Astrocyte of the cerebellum (primary cell): ENCODE measurements around the gene KLK15.

Experiments
- DNase-seq: peaks from one replicate; pipeline ENCODE4 v3.0.0-alpha.2; 2011; ENCODE audit warnings: low read depth
- H3K4me3 ChIP-seq: 2 replicates; pipeline ENCODE4 v1.5.1; 2011; ENCODE audit warnings: mild to moderate bottlenecking, low read depth, low read length, moderate library complexity
- in situ Hi-C: cut with HindIII; loops from 2 replicates; pipeline ENCODE4 v1.10.0; 2017; ENCODE audit warnings: low sequenced_read_pairs
- TF ChIP-seq, protein P1 (sequence below): IDR thresholded peaks from 2 replicates; pipeline ENCODE4 v1.5.1; 2012; ENCODE audit warnings: low read length, low read depth, moderate library complexity, mild to moderate bottlenecking; ENCODE audit errors: missing control alignments

Gene KLK15

DNA sequence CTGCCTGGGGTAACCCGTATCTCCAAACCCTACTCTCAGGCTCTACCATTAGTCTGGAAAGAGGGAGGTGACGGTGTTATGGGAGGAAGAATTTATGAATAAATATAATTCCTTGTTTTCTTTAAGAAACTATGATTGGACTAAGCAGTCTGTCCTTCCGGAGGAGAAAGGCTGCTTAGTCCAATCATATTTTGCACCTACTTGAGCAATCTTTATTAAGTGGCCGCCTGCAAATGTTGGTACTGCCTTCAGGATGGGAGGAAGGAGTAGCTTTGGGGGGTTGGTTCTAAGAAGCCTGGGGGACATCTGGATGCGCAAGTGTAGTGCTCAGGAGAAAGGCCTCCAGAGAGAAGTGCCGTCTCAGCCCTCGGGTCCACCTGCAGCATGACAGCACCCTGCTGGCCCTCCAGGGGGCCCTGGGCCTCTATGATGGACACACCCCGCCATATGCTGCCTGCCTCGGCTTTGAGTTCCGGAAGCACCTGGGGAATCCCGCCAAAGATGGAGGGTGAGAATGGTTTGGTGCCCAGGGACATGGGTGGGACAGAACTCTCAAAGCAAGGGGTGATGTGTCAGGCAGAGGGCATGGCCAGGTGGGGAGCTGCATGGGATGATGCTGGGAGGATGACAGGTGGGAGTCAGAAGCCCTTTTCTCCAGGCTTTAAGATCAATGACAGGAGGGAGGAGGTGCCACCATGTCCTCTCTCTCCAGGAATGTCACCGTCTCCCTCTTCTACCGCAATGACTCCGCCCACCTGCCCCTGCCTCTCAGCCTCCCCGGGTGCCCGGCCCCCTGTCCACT lies 39.1 kb downstream of the KLK15 start:
- TF ChIP-seq, protein P1, sequence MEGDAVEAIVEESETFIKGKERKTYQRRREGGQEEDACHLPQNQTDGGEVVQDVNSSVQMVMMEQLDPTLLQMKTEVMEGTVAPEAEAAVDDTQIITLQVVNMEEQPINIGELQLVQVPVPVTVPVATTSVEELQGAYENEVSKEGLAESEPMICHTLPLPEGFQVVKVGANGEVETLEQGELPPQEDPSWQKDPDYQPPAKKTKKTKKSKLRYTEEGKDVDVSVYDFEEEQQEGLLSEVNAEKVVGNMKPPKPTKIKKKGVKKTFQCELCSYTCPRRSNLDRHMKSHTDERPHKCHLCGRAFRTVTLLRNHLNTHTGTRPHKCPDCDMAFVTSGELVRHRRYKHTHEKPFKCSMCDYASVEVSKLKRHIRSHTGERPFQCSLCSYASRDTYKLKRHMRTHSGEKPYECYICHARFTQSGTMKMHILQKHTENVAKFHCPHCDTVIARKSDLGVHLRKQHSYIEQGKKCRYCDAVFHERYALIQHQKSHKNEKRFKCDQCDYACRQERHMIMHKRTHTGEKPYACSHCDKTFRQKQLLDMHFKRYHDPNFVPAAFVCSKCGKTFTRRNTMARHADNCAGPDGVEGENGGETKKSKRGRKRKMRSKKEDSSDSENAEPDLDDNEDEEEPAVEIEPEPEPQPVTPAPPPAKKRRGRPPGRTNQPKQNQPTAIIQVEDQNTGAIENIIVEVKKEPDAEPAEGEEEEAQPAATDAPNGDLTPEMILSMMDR = no peak
- no peak overlapping the region for H3K4me3 ChIP-seq
- in situ Hi-C loops = no loop called here
- DNase-seq = no peak

DNA sequence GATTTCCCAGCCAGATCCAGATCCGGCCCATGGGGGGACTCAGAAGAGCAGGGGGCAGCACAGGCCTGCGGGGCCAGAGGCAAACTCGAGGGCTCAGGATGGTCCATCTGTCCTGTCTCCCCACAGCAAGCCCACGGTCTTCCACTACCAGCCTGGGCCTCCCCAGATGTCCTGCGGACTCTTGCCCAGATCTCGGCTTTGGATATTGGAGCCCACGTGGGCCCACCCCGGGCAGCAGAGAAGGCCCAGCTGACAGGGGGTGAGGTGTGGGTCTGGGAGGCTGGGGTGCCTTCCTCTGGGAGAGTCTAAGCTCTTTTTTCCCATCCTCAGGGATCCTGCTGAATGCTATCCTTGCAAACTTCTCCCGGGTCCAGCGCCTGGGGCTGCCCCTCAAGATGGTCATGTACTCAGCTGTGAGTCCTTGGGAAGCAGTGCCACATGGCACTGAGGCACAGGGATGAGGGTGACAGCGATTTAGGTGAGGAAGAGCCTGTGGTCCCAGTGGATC lies 39.8 kb downstream of the KLK15 start:
- H3K4me3 ChIP-seq = no peak overlapping the region
- no peak for DNase-seq
- in situ Hi-C loops = no loop called here
- TF ChIP-seq, protein P1 = no peak

DNA sequence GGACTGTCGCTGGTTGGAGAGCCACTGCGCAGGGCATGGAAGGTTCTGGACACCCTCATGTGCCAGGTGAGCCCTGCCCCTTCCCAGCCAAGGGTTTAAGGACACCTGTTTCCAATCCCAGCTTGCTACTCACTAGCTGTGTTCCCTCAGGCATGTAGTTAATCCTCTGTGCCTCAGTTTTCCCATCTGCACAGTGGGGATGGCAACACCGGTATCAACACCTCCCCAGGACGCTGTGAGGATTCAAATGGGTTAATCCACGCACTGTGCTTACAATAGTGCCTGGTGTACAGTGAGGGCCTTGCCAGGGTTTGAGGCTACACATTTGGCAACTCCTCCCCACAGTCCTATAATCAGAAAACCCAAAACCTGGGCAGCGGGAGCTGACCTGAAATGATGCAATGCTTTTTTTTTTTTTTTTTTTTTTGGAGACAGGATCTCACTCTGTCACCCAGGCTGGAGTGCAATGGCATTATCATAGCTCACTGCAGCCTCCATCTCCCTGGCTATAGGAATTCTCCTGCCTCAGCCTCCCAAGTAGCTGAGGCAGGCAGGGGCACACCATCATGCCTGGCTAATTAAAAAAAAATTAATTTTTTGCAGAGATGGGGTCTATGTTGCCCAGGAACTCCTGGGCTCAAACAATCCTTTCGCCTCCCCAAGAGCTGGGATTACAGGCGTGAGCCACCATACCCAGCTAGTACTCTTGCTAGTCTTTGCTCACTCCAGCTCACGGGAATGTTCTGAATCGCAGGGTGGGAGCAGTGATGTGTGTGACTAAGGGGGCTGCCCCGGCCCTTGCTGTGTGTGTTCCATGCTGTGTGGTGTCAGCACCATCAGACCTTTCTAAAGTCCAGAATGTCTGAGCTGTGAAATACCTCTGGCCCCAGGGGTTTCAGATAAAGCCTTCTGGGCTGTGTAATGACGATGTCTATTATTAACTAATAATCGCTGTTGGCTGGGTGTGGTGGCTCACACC lies 40.8 kb downstream of the KLK15 start:
- H3K4me3 ChIP-seq = no peak overlapping the region
- no peak for DNase-seq
- in situ Hi-C loops = no loop called here
- TF ChIP-seq, protein P1 = no peak

DNA sequence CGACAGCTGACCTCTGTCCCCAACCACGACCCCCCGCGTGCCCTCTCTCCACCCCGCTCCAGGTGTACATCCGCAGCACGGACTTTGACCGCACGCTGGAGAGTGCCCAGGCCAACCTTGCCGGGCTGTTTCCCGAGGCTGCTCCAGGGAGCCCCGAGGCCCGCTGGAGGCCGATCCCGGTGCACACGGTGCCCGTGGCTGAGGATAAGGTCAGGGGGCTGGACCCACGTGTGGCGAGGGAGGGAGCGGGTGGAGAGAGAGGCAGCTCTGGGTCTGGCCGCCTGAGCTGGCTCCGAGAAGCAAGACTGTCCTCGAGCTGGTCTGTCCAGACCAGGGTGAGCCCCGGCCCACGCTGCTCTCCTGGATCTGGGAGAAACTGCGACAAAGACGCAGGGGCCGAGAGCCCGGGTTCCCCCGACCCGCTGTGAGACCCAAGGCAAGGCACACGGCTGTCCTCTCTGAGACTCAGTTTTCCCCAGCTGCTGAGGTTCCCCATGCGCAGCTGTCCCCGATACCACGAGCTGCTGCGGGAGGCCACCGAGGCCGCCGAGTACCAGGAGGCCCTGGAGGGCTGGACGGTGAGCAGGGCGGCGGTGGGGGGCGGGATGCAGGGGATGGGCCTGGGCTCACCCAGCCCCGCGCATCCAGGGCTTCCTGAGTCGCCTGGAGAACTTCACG lies 41.6 kb downstream of the KLK15 start:
- in situ Hi-C loops = no loop called here
- H3K4me3 ChIP-seq = no peak overlapping the region
- no peak for DNase-seq
- TF ChIP-seq, protein P1 = no peak

DNA sequence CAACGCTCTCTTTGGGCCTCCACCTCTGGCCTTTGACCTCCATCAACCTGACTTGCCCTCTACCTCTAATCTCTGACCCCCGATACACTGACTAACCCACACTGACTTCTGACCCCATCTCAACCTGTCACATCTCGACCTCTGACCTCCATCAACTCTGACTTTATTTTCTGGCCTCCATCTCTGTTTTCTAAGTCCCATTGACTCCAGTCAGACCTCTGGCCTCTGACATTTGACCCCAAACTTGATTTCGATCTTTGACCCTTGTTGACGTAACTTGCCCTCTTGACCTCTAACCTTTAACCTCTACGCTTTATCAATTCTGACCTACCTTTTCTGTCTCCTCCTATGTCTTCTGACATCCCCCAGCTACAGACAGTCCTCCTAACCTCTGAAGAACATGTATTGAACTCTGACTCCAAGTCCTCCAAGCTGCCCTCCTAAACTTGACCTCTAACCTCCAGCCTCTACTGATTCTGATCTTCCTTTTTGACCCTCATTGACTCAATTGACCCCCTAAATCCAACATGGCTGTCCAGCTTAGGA lies 42.4 kb downstream of the KLK15 start:
- DNase-seq = no peak
- H3K4me3 ChIP-seq = no peak overlapping the region
- in situ Hi-C loops = no loop called here
- TF ChIP-seq, protein P1 = no peak

DNA sequence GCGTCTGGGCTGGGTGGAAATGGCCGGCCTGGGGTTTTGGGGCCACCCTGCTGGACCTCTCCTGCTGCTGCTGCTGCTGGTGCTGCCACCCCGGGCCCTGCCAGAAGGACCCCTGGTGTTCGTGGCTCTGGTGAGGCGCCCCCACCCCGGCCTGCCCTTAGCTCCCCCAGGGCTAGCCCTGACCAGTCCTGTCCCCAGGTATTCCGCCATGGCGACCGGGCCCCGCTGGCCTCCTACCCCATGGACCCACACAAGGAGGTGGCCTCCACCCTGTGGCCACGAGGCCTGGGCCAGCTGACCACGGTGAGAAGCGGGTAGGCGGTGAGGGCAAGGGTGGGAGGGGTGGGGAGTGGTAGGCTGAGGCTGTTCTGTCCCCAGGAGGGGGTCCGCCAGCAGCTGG lies 43.0 kb downstream of the KLK15 start, which contains the start of gene ACP4:
Gene ACP4 (plus strand): TSS at position 20 of the 400 bp plus-strand sequence. CDS start 0 bp downstream, at position 20.
- in situ Hi-C loops = no loop called here
- H3K4me3 ChIP-seq = no peak within 1 kb of the TSS
- DNase-seq = no peak
- TF ChIP-seq, protein P1 = no peak
